ENCODE data around the gene LRRC46. TPM values are rescaled to one million over a fixed set of nuclear protein-coding genes. Genes with fewer than 3 reads are reported as not detected.

The LRRC46 gene
- total and polyA plus RNA-seq, 2 of the 13 experiments (the other 11 are each of a cell fraction or from before 2014, with no cell fraction given), result 0.09 TPM

- TF ChIP-seq LRRFIP1 (CRISPR knock-in tag; conservative IDR thresholded peaks at IDR 0.05) (no peak), MAFG (CRISPR knock-in tag; IDR thresholded peaks at IDR 0.05) (no peak), ZNF232 (CRISPR knock-in tag; IDR thresholded peaks at IDR 0.05; ENCODE audit: borderline replicate concordance) (peak; percentile 29; the same call in 1 of the 2 replicates), HDAC2 (CRISPR knock-in tag; IDR thresholded peaks at IDR 0.05) (no peak; the same call in 1 of the 2 replicates), TARDBP (CRISPR knock-in tag; IDR thresholded peaks at IDR 0.05) (peak; percentile 67), ELF1 (CRISPR knock-in tag; IDR thresholded peaks at IDR 0.05) (peak; percentile 73), ZSCAN29 (CRISPR knock-in tag; conservative IDR thresholded peaks at IDR 0.05) (no peak), ZKSCAN5 (CRISPR knock-in tag; IDR thresholded peaks at IDR 0.05) (no peak), HMG20A (CRISPR knock-in tag; IDR thresholded peaks at IDR 0.05; ENCODE audit: borderline replicate concordance) (no peak; the same call in 1 of the 2 replicates), RARG (CRISPR knock-in tag; IDR thresholded peaks at IDR 0.05; ENCODE audit: low read depth) (0 out of 2 replicates have a peak, but pooled peaks have one; percentile 63), ZNF749 (CRISPR knock-in tag; IDR thresholded peaks at IDR 0.05; ENCODE audit: borderline replicate concordance) (no peak), PRDM4 (CRISPR knock-in tag; IDR thresholded peaks at IDR 0.05; ENCODE audit: borderline replicate concordance) (no peak), NFIB (CRISPR knock-in tag; IDR thresholded peaks at IDR 0.05; ENCODE audit: borderline replicate concordance) (no peak), ZNF577 (CRISPR knock-in tag; IDR thresholded peaks at IDR 0.05; ENCODE audit: borderline replicate concordance, low read depth) (no peak), PHF5A (CRISPR knock-in tag; IDR thresholded peaks at IDR 0.05; ENCODE audit: low read depth, unreplicated experiment) (peak; percentile 57), KDM1A (CRISPR knock-in tag; IDR thresholded peaks at IDR 0.05) (0 out of 2 replicates have a peak, but pooled peaks have one; percentile 19), EZH2 (conservative IDR thresholded peaks at IDR 0.05; ENCODE audit: low read depth, low read length) (no peak), SKI (IDR thresholded peaks at IDR 0.05; ENCODE audit: partially characterized antibody) (no peak), ZNF138 (CRISPR knock-in tag; IDR thresholded peaks at IDR 0.05; ENCODE audit: low read depth) (peak; percentile 77), RBM22 (optimal IDR thresholded peaks at IDR 0.05; ENCODE audit: low read length) (no peak), ZNF180 (CRISPR knock-in tag; IDR thresholded peaks at IDR 0.05; ENCODE audit: borderline replicate concordance, low read depth) (no peak), IRX3 (CRISPR knock-in tag; IDR thresholded peaks at IDR 0.05; ENCODE audit: borderline replicate concordance, low read depth) (no peak), ZFP1 (CRISPR knock-in tag; IDR thresholded peaks at IDR 0.05) (no peak; the same call in 1 of the 2 replicates), MYC (CRISPR knock-in tag; IDR thresholded peaks at IDR 0.05; ENCODE audit: borderline replicate concordance) (peak; percentile 78), FOXC1 (CRISPR knock-in tag; IDR thresholded peaks at IDR 0.05; ENCODE audit: borderline replicate concordance) (peak; percentile 89), EHMT2 (IDR thresholded peaks at IDR 0.05; ENCODE audit: borderline replicate concordance, low read depth, low read length) (no peak), MXI1 (IDR thresholded peaks at IDR 0.05; ENCODE audit: borderline replicate concordance, low read depth, low read length) (no peak; the same call in 2 of the 3 replicates)
These were observed 9.4 kb downstream of the LRRC46 start, which contains the start of gene SCRN2 (continued) for GRCh38 chr17:47840742-47841487.

All from HepG2 (cell line).